Measurements from ENCODE around the gene NEK4.

Gene NEK4

DNA sequence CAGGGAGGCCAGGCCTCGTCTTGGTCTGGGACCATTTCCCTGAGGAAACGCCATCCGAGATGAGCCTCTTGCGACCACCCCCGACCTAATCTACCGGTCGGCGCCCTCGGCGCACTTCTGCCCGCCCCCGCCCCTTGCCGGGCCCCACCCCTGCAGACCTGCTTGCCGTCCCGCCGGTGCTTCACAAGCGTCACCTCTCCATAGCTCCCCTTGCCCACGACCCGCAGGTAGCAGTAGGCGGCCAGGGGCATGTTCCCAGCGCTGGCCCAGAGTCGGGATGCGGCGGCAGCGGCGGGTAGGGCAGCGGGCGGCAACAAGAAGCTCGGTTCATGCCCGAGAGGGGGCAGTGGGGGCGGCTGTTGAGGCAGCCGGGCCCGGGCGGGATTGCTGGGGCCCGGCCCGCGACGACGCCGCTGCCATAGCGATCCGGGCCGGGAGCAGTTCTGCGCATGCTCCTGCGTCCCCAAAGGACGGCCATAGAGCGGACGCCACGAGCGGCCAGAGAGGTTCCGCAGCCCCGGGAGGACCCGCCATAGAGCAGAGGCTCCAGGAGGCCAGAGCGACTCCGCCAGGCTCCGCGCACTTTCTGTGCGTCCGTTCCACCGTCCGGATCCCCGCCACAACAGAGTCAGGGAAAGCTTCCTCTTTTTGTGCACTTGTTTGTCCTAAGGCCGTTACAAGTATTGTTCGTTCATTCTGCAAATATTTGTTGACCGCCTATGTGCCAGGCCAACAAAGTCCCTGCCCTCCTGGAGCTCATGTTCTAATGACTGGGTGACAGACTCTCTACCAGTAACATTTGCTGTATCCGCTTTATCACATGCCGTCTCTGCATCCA lies at the start of gene NEK4:
Gene NEK4 (minus strand): TSS at position 445 of the 838 bp plus-strand sequence. CDS start 194 bp downstream, at position 251.
- DNase-seq (ENCODE audit: low spot score), result peak; percentile 89

DNA sequence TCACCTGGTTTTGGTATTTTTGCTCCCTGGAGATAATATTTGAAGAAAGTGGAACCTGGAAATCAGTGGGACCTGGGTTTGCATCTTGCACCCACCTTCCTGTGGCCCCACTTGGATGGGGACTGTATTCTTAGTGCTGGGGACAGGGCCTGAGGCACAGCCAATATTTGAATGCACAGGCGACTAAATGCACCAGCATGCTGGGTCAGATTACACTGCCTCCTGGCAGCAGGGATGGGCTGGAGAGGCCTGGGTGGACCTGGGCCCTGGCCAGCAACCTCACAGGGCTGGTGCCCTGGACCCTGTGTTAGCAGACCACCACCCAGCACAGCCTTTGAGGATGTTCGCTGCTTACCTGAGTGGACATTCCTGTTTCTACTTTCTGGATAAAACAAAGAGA lies 49.2 kb upstream of the NEK4 start:
- DNase-seq (ENCODE audit: low spot score), result no peak

DNA sequence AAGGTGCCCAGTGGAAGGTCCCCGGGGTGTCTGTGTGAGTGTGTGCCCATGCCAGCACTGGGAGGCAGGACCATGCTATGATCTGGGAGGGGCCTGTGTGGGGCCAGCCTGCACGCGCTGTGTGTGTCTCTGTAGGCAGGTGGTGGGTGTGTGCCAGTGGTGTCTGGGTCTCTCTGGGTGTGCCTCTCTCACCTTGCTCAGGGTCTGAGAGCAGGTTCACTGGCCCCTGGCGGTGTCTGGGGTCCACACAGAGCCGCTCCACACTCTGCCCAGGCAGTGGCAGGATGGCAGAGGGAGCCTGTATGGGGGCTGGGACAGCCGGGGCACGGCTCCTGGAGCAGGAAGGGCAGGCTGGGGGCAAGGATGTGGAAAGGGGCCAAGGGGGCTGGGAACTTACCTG lies 47.1 kb upstream of the NEK4 start:
- no peak for DNase-seq (ENCODE audit: low spot score)

DNA sequence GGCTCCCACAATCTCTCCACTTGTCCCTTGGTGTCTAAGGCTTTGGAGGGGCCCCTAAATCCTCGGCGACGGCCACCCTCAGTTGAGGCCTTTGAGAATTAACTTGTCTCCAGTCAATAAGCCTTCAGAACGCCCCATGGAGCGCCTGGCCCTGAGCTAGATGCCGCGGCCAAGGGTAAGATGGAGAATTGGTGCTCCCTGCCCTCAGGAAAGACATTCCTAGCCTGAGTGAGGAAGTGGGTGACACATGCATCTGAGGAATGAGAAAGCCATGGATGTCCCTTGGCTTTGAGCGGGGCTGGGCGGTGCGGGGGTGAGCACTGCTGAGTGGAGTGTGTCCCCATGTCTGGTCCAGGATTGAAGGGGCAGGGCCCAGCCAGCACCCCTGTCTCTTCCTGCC lies 46.5 kb upstream of the NEK4 start:
- DNase-seq (ENCODE audit: low spot score), result no peak

DNA sequence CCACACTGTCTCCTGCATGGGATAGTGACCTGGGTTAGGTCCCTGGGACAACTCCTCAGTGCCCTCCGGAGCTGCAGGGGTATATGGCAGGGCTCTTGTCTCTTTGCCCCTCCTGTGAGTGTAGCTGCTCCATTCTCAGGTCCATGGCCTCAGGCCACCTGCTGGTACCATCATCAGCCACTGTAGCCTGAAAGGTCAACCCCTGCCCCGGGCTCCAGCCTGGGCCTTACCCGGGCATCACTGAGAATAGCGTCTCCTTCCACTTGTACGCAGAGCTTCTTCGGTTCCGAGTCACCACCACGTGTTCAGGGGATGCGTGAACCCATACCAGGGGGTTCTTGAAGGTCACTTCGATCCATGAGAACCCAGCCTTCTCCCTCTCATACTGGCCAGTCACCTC lies 45.9 kb upstream of the NEK4 start:
- no peak for DNase-seq (ENCODE audit: low spot score)

DNA sequence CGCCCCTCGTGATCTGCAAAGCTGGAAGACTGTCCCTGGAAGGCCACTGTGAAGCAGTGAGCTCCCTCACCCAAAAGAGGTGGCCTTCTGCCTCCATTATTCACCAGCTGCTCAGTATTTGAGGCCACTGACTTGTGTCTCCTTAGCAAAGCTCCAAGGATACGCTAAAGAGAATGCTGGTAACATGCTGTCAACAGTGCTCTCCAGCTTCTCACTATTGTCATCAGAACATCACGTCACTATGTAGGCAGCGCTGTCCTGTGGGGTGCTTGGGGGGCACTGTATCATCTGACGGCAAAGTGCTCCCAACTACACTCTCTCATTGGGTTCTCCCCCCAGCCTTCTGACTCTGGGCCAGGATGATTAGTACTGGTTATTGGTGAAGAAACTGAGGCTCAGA lies 45.5 kb upstream of the NEK4 start:
- no peak for DNase-seq (ENCODE audit: low spot score)

DNA sequence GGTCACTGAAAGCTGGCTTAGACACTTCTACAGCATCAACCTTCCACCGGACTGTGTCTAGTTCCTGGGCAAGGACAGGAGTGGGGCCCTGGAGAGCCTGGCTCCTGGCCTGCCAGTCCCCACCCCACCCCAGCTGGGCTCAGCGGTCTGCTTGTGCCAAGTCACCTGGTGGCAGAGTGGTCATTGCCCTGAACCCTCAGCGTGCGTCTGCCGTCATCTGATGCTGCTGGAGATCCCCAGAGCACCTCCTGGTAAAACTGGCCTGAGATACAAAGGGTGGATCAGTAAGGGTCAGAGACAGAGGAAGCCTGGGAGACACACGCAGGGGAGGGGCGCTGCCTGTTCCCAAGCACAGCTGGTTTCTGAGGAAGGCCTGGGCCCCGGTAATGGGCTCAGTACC lies 43.1 kb upstream of the NEK4 start:
- no peak for DNase-seq (ENCODE audit: low spot score)

DNA sequence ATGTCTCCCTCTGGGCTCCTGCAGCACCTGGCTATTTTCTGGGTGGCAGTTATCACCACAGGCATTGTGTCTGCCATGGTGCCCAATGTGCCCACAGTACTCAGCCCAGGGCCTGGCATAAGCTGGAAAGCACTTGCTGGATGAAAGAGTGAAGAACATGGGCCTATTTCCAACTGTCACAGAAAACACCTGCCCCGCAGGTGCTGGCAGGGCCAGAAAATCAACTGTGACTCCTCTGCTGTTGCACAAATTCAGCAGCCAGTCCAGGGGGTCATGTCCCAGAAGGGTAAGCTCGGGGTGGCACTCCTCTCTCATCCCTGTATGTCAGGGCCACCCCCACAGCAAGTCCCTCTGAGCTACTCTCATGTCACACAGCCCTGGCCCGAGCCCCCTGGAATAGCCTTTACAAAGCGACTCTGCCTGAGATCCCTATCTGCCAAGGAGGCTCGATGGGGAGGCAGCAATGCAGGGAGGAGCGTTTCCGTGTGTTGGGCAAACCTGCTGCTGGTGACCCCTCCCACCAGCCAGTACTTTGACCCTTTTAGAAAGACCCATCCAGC lies 40.8 kb upstream of the NEK4 start:
- no peak for DNase-seq (ENCODE audit: low spot score)

DNA sequence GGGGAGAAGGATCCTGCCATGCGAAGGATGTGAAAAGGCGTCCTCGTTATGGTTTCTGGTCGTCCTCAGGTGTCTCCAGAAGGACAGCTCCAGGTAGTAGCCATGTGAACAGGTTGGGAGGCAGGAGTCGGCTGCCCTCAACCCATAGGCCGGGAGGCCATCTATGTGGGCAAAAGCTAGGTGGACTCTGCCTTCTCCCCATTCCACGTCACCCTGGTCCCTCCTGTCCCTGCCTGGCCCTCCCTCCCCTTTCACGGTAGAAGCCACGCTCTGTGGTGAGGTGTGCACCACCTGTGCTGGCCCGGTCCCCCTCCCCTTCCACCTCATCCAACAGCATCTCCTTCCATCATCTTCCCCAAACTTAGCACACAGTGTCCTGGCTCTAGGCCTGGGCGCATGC lies 40.2 kb upstream of the NEK4 start:
- no peak for DNase-seq (ENCODE audit: low spot score)

DNA sequence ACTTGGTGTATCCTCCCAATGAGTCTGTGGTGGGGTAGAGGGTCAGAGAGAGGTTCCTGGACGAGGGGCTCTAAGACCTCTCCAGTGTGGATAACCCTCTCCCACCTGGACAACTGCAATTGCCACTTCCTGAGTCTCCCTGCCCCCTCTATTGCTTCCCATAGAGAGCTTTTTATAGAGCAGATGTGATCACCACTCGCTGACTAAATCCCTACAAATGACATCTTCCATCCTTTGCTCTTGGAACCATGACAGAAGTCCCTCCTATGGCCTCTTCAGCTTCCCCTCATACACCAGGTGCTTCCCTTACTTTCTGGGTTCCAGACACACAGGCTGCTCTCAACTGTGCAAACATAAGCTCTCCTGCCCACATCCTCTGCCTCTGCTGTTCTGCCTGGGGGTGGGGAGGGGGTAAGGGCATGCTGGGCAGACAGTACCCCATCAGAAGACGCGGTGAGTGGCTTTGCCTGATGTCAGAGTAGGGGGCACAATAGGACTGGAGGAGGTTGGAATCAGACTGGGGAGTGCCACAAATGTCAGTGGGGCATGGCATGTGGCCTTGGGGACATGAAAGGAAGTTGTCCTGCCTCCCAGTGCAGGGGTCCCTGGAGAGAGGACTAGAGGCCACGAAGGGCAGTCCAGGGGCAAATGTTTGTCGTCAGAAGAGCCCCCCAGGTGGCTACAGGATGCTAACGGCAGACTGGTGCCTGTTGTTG lies 39.1 kb upstream of the NEK4 start:
- no peak for DNase-seq (ENCODE audit: low spot score)

DNA sequence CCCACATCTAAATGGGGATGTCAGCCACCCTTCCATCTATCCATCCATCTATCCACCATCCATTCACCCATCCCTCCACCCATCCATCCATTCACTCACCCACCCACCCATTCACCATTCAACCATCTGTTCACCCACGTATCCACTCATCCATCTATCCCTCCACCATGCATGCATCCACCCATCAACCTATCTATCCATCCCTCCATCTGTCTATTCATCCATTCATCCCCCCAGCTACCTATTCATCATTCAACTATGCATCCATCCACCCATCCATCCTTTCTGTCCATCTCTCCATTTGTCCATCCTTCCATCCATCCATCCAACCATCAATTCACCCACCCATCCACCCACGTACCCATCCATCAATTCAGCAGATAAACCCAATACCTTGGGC lies 38.4 kb upstream of the NEK4 start:
- no peak for DNase-seq (ENCODE audit: low spot score)

DNA sequence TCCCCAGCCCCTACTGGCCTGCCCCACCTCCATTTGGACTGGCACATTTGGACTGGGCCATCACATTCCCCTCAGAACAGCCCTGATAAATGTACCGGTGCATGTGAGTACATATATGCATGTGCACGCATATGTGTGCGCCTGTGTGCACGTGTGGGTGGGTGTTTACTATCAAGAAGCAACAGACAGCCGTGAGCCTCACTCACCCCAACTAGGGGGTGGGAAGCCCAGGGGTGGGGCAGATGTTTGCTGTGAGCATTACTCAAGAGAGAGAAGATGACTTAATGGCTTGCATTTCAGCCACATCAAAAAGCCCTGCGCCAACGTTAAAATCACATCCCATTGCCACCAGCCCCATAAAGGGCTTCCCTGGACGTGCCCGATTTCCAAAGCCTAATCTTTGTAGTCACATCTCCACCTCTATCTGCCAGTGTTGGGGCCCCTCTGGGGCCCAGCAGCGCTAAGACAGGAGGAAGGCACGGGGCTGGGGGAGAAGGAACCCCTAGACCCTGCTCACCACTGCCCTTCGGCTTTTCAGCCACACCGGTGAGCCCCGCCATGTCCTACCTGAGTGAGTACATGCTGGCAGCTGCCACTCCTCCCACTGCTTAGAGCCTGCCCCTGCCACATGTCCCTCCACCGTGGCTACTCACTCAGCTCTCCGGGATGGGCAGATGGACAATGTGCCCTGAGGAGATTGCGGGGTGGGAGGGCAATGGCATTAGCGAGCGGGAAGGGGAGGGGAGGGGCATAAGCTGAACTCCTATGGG lies 34.7 kb upstream of the NEK4 start:
- DNase-seq (ENCODE audit: low spot score), result no peak

DNA sequence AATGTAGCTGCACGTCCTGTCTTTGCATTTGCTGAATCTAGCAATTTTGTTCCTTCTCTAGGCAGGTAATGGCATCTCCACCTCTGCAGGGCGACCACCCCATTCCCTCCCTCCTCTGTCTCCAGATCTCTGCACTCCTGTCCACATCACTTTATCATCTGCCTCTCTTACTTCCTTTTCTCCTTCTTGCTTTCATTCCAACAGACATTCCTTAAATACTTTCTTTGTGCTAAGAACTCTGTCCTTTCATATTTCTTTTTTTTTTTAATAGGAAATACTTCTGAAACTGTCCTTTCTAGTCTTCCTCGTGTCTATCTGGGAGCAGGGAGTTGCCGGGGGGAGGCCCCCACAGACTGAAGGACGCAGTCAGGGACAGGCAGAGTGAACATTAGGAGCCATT lies 31.1 kb upstream of the NEK4 start:
- no peak for DNase-seq (ENCODE audit: low spot score)

DNA sequence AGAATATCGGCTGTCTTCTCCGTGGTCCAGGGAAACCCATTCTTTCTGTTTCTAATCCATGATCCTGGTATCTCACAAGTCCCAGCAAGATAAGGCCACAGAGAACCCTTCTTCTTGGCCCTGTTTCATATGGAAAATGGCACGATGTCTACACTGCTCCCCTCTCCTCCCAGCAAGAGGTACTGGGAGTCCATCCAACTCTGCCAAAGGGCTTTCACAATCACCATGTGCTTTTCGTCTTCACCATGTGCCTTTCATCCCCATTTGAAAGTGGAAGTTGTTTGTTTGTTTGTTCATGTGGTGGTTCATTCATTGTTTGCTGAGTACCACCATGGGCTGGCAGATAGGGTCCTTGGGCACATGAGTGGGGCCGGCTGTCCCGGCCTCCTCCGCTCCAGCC lies 29.3 kb upstream of the NEK4 start:
- DNase-seq (ENCODE audit: low spot score), result no peak

DNA sequence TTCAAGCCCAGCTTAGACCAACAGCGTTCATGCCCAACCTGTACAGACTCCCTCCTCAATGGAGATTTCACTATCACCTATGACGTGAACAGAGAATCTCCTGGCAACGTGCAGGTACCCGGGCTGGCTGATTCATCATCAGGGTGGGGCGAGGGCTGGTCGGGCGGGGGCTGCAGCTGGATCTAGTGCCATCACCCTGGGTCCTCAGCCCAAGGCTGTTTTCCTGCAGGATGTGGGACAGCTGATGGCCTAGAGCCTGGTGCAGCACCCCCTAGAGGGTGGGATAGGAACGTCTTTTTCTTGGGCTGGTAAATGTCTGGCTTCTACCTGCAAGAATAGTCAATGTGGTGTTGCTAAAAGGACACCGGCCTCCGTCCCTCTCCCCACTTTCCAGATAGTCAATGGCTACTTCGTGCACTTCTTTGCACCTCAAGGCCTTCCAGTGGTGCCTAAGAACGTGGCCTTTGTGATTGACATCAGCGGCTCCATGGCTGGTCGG lies 28.3 kb upstream of the NEK4 start:
- DNase-seq (ENCODE audit: low spot score), result peak; percentile 60

DNA sequence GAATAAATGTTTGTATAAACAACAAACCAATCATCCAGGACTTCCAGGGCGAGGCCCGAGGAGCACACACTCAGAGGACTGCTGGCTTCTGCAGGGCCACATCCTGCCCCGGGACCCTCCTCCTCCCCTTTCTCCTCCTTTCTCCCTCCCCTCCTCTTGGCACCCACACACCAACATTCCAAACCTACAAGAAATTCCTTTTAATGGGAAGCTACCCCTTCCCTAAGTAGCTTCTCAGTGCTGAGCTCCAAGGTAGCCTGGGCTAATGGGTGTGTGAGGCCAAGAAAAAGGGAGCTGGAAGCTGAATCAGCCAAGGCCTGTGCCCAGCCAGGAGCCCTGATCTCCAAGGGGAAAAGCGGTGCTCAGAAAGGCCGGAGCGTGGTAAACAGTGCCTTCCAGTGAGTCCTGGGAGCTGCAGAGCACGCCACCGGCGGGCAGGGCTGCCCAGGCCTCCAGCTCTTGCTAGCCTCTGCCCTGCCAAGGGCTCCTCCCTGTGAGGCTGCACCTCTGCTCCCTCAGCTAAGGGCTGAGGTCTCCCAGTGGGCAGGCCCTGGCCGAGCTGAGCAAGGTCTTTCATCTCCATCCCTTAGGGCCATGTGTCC lies 27.7 kb upstream of the NEK4 start:
- DNase-seq (ENCODE audit: low spot score), result no peak

DNA sequence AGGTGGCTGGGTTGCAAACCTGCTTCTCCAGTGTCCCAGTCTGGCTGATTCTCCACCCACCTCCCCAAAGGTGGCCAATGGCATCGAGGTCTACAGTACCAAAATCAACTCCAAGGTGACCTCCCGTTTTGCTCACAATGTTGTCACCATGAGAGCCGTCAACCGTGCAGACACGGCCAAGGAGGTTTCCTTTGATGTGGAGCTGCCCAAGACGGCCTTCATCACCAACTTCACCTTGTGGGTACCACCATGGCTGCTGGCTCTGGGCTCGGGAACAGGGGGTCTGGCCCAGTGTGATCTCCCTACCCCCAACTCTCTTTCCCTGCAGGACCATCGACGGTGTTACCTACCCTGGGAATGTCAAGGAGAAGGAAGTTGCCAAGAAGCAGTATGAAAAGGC lies 25.7 kb upstream of the NEK4 start:
- DNase-seq (ENCODE audit: low spot score), result no peak

DNA sequence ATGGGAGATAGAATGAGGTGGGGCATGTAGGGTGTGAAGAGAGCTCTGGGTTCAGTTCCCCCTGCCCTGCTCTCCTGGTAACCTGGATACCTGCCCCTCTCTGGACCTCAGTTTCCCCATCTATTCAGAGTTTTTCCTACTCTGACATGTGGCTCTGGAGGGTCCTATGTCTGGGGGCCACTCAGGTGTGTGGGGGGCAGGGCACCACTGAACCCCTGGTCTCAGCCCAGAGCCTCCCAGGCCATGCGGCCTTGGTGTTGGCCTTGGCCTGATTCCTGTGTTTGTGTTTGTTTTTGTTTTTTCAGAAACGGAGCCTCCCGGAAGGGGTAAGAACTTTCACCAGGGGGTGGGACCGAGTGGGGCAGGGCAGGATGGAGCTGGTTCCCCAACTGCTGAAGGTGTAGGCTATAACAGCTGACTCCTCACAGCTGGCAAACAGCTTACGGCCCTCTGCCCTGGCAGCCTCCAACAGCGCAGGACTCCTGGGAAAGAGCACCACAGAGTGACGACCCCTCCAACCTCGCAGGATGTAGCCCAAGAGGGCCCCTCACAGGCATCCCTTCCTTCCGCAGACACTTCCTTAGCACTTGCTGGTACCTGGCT lies 24.7 kb upstream of the NEK4 start:
- DNase-seq (ENCODE audit: low spot score), result no peak

DNA sequence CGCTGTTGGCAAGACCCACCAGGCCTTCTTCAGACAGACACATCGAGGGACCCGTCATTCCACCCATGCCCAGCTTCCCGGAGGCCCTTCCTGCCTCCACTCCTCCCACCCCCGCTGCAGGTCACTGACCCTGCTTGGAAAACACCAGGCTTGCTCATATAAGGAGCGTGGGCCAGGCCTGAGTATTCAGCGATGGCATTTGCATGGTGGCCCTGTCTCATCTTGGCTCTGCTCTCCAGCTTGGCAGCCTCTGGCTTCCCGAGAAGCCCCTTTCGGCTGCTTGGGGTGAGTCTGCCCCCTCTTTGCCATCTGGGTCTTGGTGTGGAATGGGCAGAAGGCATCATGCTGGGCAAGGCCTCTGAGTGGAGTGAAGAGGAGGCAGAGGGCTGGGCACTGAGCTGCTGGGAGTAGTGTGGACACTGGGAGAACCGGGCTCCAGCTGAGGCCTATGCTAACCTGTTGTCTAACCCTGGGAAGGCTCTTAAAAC lies 23.9 kb upstream of the NEK4 start, which contains the start of gene ITIH3:
Gene ITIH3 (plus strand): TSS at position 185 of the 488 bp plus-strand sequence. CDS start 8 bp downstream, at position 193.
- no peak for DNase-seq (ENCODE audit: low spot score)

DNA sequence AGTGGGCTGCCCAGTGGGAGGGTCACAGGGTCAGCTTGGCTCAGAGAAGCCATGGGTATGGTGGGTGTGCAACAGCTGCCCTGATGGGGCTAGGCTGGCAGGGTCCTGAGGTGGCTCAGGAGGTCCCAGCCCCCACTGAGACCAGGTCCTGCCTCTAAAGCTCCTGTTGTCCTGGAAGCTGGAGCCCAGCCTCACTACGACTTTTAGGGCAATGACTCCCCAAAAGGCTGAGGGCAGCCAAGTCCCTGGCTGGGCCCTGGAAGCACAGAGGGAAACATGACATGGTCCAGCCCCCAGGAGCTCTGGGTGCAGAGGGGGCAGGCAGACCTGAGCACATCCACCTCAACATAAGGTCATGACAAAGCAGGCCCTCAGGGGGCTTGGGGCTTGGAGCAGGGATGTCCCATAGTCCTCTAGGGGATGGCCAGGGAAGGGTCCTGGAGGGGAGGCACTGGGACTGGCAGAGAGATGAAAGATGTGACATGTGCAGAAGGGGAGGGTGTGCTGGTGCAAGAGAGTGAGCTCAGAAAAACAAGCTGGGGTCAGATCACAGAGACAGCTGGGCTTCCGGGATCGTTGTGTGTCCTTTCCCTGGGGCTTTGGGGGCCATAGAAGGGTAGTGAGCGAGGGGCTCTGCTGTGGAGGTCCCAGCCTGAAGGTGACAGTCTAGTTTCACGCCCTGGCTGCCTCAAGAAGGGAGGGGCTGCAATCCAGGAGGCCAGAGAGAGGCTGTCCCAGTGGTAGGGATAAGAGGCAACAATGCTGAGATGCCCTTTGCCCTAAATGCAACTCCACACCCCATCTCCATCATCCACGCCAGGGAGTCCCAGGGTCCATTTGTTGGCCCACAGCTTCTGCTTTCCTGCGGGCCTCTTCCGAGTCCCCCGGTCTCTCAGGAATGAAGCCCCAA lies 23.2 kb upstream of the NEK4 start:
- DNase-seq (ENCODE audit: low spot score), result no peak
